Esophagus squamous epithelium (tissue), 5 donors: Measurements from ENCODE around the gene OR10H3. TPM values are rescaled to one million over a fixed set of nuclear protein-coding genes. Genes with fewer than 3 reads are reported as not detected.

Source experiments
- DNase-seq: peaks from one replicate; lab custom pipeline; 2025; lab: John Stamatoyannopoulos, UW
- H3K27ac ChIP-seq, 4 donors: fragments of 200-600 bp; sonication (generic); one replicate each; pipeline ENCODE4 v1.5.1; 2016 to 2019; ENCODE audit warnings: mild to moderate bottlenecking in 1 of 4
- H3K27me3 ChIP-seq, 4 donors: fragments of 200-600 bp; sonication (generic); 1 replicate in 3 of 4; 2 replicates in 1 of 4; pipeline versions ENCODE4 v1.5.1 to v1.6.0; 2017 to 2021; ENCODE audit warnings: antibody characterized with exemption in 1 of 4
- H3K36me3 ChIP-seq, 3 donors: fragments of 200-600 bp; sonication (generic); one replicate each; pipeline ENCODE4 v1.5.1; 2016 to 2019
- H3K4me1 ChIP-seq, 3 donors: fragments of 200-600 bp; sonication (generic); one replicate each; pipeline ENCODE4 v1.5.1; 2017 to 2019
- H3K4me3 ChIP-seq, 4 donors: fragments of 200-600 bp; sonication (generic); 1 replicate in 3 of 4; 2 replicates in 1 of 4; pipeline ENCODE4 v1.5.1; 2016 to 2019; ENCODE audit warnings: mild to moderate bottlenecking in 2 of 4, moderate library complexity in 1 of 4
- H3K9me3 ChIP-seq, 3 donors: fragments of 200-600 bp; sonication (generic); one replicate each; pipeline ENCODE4 v1.5.1; 2016 to 2019
- CTCF ChIP-seq, 6 experiments: fragments of 450-650 bp in 4 of 6; fragments of 200-600 bp in 2 of 6; sonication (generic) in 2 of 6; IDR thresholded peaks; one replicate each; pipeline ENCODE4 v1.5.1; 2016 to 2019; ENCODE audit warnings: antibody characterized with exemption in 6 of 6, mild to moderate bottlenecking in 4 of 6, moderate library complexity in 4 of 6
- POLR2A ChIP-seq, 4 donors: fragments of 450-650 bp; IDR thresholded peaks; one replicate each; pipeline ENCODE4 v1.6.1; 2017; ENCODE audit warnings: antibody characterized with exemption in 4 of 4, mild to moderate bottlenecking in 4 of 4, moderate library complexity in 3 of 4
- WGBS, 2 donors: methylation state at CpG; one replicate each; pipeline ENCODE4 v1.1.5; 2018; 5-methylcytosine and 5-hydroxymethylcytosine counted together
- intact Hi-C: fragments of 100-400 bp; cut with DNase I; formaldehyde crosslinking; loops from one replicate; pipeline ENCODE4 v1.15.0; 2022
- total RNA-seq, 4 donors: library from RNA; depleted of rRNA; stranded (reverse); fragments of >200 nt; gene quantifications; one replicate each; pipeline ENCODE4 v1.1.0, GENCODE V29; 2016
- donor health status: DM: yes; HTN: yes; CAD: no.

OR10H3 gene
- total RNA-seq, 4 donors from 2014 or later: not detected

DNA sequence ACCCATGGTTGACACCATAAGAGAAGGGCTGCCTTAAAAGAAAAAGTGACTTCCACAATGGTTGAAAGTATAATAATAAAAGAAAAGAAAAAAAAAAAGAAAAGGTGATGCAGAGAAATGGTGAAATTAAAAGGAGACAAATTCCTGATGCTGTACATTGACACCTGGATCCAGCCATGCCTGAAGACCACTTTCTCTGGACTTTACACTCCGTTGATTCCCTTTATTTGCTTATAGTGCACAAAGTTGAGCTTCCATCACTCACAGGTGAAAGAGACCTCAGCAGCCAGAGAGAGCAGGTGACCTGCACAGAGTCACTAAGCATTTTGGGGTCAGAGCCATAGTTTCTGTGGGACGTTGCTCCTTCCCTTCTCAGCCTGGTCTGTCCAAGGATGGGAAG, 37.5 kb downstream of the OR10H3 start:
- intact Hi-C loops: no loop called here
- Histone ChIP-seq H3K36me3 (no peaks in the 10 kb centered on the region), H3K4me1 (peaks cover 0 to 9% (median 8%) of the 10 kb centered on the region in 3 donors), H3K27ac (no peak overlapping the region), H3K9me3 (no peaks in the 10 kb centered on the region), H3K4me3 (no peak overlapping the region), H3K27me3 (no peaks in the 10 kb centered on the region)
- TF ChIP-seq POLR2A (IDR thresholded peaks at IDR 0.05) (no peak), CTCF (IDR thresholded peaks at IDR 0.05) (no peak)
- no peak for DNase-seq
- WGBS, 2 donors: 49 to 61% methylated on average over 2 of the region's 2 CpGs

GRCh38 chr19:15776264-15776663, 38.5 kb downstream of the OR10H3 start:
- Histone ChIP-seq H3K4me1 (peaks cover 0 to 19% (median 16%) of the 10 kb centered on the region in 3 donors), H3K27me3 (no peaks in the 10 kb centered on the region), H3K36me3 (no peaks in the 10 kb centered on the region), H3K4me3 (no peak overlapping the region), H3K27ac (no peak overlapping the region), H3K9me3 (no peaks in the 10 kb centered on the region)
- 80 to 95% methylated on average over 4 of the region's 4 CpGs for WGBS, 2 donors
- DNase-seq: no peak
- TF ChIP-seq CTCF (IDR thresholded peaks at IDR 0.05) (no peak), POLR2A (IDR thresholded peaks at IDR 0.05) (no peak)
- intact Hi-C loops: no loop called here

- DNase-seq: no peak
- WGBS, 2 donors: 67% methylated on average over 4 to 7 of the region's 9 CpGs
- no peaks in the 10 kb centered on the region for H3K36me3 ChIP-seq
Observed at GRCh38 chr19:15776991-15777970, 39.5 kb downstream of the OR10H3 start.

DNA sequence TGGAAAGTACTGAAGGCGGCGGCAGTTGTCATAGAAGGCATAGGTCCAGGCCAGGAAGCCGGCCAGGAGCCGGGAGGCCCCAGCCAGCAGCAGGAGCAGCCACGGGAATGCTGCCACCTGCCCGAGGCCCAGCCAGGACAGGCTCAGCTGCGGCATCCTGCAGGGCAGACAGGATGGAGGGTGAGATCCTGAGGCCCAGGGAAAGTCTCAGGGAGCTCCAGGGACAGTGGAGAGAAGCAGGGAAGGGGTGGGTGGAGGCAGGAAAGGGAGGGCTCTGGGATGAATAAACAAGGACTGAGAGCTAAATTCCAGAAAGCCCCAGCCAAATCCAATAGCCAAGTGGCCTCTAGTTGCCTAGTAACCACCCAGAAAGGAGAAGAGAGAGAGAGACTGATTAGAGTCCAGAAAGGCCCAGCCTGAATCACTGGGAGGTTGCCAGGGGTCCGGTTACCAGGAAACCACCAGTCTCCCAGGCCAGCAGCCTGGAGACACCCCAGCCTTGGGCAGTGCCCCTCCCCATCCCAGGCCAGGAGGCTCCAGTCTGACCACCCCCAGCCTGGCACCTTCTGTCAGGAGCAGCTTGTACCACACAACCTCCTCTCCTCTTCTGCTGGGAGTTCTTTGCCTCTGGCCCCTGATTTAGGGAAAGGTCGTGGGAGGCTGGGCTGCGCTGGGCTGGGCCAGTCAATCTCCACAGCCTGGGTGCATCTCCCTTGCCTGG, 42.1 kb downstream of the OR10H3 start:
- DNase-seq: no peak
- 9 to 10% methylated on average over 4 to 7 of the region's 10 CpGs for WGBS, 2 donors
- Histone ChIP-seq H3K36me3 (no peaks in the 10 kb centered on the region), H3K27ac (peak overlapping the region in 3 of 4 donors; percentile 63 to 82 (median 68)), H3K27me3 (no peaks in the 10 kb centered on the region), H3K9me3 (no peaks in the 10 kb centered on the region), H3K4me1 (peaks cover 0 to 19% (median 16%) of the 10 kb centered on the region in 3 donors), H3K4me3 (peak overlapping the region in 3 of 4 donors; percentile 9 to 44 (median 23))
- TF ChIP-seq CTCF (IDR thresholded peaks at IDR 0.05): no peak
- TF ChIP-seq POLR2A (IDR thresholded peaks at IDR 0.05): no peak
- intact Hi-C loops: no loop called here

More at GRCh38 chr19:15776991-15777970, 39.5 kb downstream of the OR10H3 start:
- intact Hi-C loops: no loop called here
- Histone ChIP-seq H3K4me1 (peaks cover 0 to 19% (median 16%) of the 10 kb centered on the region in 3 donors), H3K4me3 (no peak overlapping the region), H3K9me3 (no peaks in the 10 kb centered on the region), H3K27ac (no peak overlapping the region), H3K27me3 (no peaks in the 10 kb centered on the region)
- TF ChIP-seq POLR2A (IDR thresholded peaks at IDR 0.05): no peak
- no peak for TF ChIP-seq CTCF (IDR thresholded peaks at IDR 0.05)
